WTC11 (cell line): ENCODE results near the gene SLC8A1. TPM values are rescaled to one million over a fixed set of nuclear protein-coding genes. Genes with fewer than 3 reads are reported as not detected.
A peak's percentile ranks its signal among the peaks of the same experiment; 100 is the strongest.

Experiments used
- ATAC-seq: fragments of 200-7000 bp; cut with Tn5 transposase; 2 replicates; pipeline ENCODE4 v1.10.0; 2021; ENCODE audit warnings: mild to moderate bottlenecking, moderate library complexity
- CTCF ChIA-PET: fragments of 300-600 bp; sonication (Branson Sonifier 250); formaldehyde crosslinking; loops from one replicate; lab custom pipeline; 2021; ENCODE audit warnings: antibody characterized with exemption; lab: Charles Lee
- POLR2A ChIA-PET: fragments of 350-600 bp; sonication (Branson Sonifier 250); formaldehyde crosslinking; loops from one replicate; lab custom pipeline; 2021; ENCODE audit warnings: antibody characterized with exemption; lab: Charles Lee
- DNase-seq: peaks from one replicate; pipeline ENCODE4 v3.0.0; 2021; ENCODE audit warnings: low spot score
- H3K27ac Mint-ChIP-seq: 2 replicates; pipeline ENCODE4 v1.8.0; 2021; ENCODE audit warnings: mixed read lengths
- H3K27me3 Mint-ChIP-seq: 2 replicates; pipeline ENCODE4 v1.8.0; 2021; ENCODE audit warnings: low read depth, mild to moderate bottlenecking, moderate library complexity, mixed read lengths
- H3K36me3 Mint-ChIP-seq: 2 replicates; pipeline ENCODE4 v1.8.0; 2021; ENCODE audit warnings: mixed read lengths
- H3K4me1 Mint-ChIP-seq: 2 replicates; pipeline ENCODE4 v1.8.0; 2022; ENCODE audit warnings: mixed read lengths
- H3K4me3 Mint-ChIP-seq: 2 replicates; pipeline ENCODE4 v1.8.0; 2021; ENCODE audit warnings: mild to moderate bottlenecking, moderate library complexity, mixed read lengths
- H3K9me3 Mint-ChIP-seq: 2 replicates; pipeline ENCODE4 v1.8.0; 2021; ENCODE audit warnings: mixed read lengths
- GRHL2 ChIP-seq: fragments of 250-450 bp; sonication (Bioruptor Pico); IDR thresholded peaks from 2 replicates; pipeline ENCODE4 v1.8.0; 2022; ENCODE audit warnings: mild to moderate bottlenecking, moderate library complexity; ENCODE audit not compliant: insufficient replicate concordance, severe bottlenecking
- HMGXB4 ChIP-seq: sonication (generic); formaldehyde crosslinking; IDR thresholded peaks from 2 replicates; pipeline ENCODE4 v1.8.1; 2023; ENCODE audit warnings: mild to moderate bottlenecking, moderate library complexity, missing genetic modification reagents
- JAZF1 ChIP-seq: fragments of 250-450 bp; sonication (Bioruptor Pico); IDR thresholded peaks from 2 replicates; pipeline ENCODE4 v1.9.0; 2021; ENCODE audit warnings: moderate library complexity, mild to moderate bottlenecking, inconsistent platforms
- KAT7 ChIP-seq: sonication (generic); formaldehyde crosslinking; IDR thresholded peaks from 2 replicates; pipeline ENCODE4 v1.8.1; 2023; ENCODE audit warnings: missing genetic modification reagents, mild to moderate bottlenecking, borderline replicate concordance
- NFATC4 ChIP-seq: fragments of 250-450 bp; sonication (Bioruptor Pico); IDR thresholded peaks from 2 replicates; pipeline ENCODE4 v1.9.0; 2021; ENCODE audit warnings: mild to moderate bottlenecking
- OVOL2 ChIP-seq: fragments of 250-450 bp; sonication (Bioruptor Pico); IDR thresholded peaks from 2 replicates; pipeline ENCODE4 v1.9.0; 2021; ENCODE audit warnings: mild to moderate bottlenecking, borderline replicate concordance
- PREB ChIP-seq: sonication (generic); formaldehyde crosslinking; IDR thresholded peaks from 2 replicates; pipeline ENCODE4 v1.8.1; 2022; ENCODE audit warnings: mild to moderate bottlenecking, missing genetic modification reagents, moderate library complexity, borderline replicate concordance
- SMAD4 ChIP-seq: sonication (generic); formaldehyde crosslinking; IDR thresholded peaks from 2 replicates; pipeline ENCODE4 v1.8.0; 2022; ENCODE audit warnings: mild to moderate bottlenecking, missing genetic modification reagents
- STAT6 ChIP-seq: sonication (generic); formaldehyde crosslinking; conservative IDR thresholded peaks from 2 replicates; pipeline ENCODE4 v1.8.1; 2023; ENCODE audit warnings: mild to moderate bottlenecking, low read depth, missing genetic modification reagents, moderate library complexity
- TEAD1 ChIP-seq: sonication (generic); formaldehyde crosslinking; IDR thresholded peaks from 2 replicates; pipeline ENCODE4 v1.8.0; 2022; ENCODE audit warnings: mild to moderate bottlenecking, missing genetic modification reagents
- TEAD4 ChIP-seq: sonication (generic); formaldehyde crosslinking; IDR thresholded peaks from 2 replicates; pipeline ENCODE4 v1.8.0; 2022; ENCODE audit warnings: mild to moderate bottlenecking, missing genetic modification reagents
- ZBTB21 ChIP-seq: sonication (generic); formaldehyde crosslinking; IDR thresholded peaks from 2 replicates; pipeline ENCODE4 v1.8.1; 2023; ENCODE audit warnings: mild to moderate bottlenecking, missing genetic modification reagents, borderline replicate concordance
- ZMAT4 ChIP-seq: fragments of 250-450 bp; sonication (Bioruptor Pico); IDR thresholded peaks from 2 replicates; pipeline ENCODE4 v1.9.0; 2021; ENCODE audit warnings: mild to moderate bottlenecking
- ZNF263 ChIP-seq: sonication (generic); formaldehyde crosslinking; IDR thresholded peaks from 2 replicates; pipeline ENCODE4 v1.8.1; 2022; ENCODE audit warnings: low read depth, mild to moderate bottlenecking, moderate library complexity, missing genetic modification reagents
- ZNF317 ChIP-seq: sonication (generic); formaldehyde crosslinking; IDR thresholded peaks from 2 replicates; pipeline ENCODE4 v1.8.1; 2023; ENCODE audit warnings: low read depth, mild to moderate bottlenecking, moderate library complexity, missing genetic modification reagents, borderline replicate concordance
- ZNF423 ChIP-seq: fragments of 250-450 bp; sonication (Bioruptor Pico); IDR thresholded peaks from 2 replicates; pipeline ENCODE4 v2.1.2; 2022; ENCODE audit warnings: mild to moderate bottlenecking, moderate library complexity
- ZNF532 ChIP-seq: fragments of 250-450 bp; sonication (Bioruptor Pico); IDR thresholded peaks from 2 replicates; pipeline ENCODE4 v1.9.0; 2021; ENCODE audit warnings: mild to moderate bottlenecking, borderline replicate concordance
- total RNA-seq: library from RNA; stranded (reverse); gene quantifications from 3 replicates; pipeline ENCODE4 v1.2.3, GENCODE V29; 2021
- TF ChIP-seq, protein P1 (sequence below): sonication (generic); formaldehyde crosslinking; IDR thresholded peaks from 2 replicates; pipeline ENCODE4 v1.8.0; 2022; ENCODE audit warnings: mild to moderate bottlenecking, missing genetic modification reagents
- TF ChIP-seq, protein P2 (sequence below): fragments of 200-600 bp; IDR thresholded peaks from 2 replicates; pipeline ENCODE4 v1.8.0; 2022; ENCODE audit warnings: antibody characterized with exemption

The SLC8A1 gene
- total RNA-seq, 1 experiment from 2014 or later = 2.6 TPM

GRCh38 chr2:40361478-40361877 lies 90.4 kb downstream of the SLC8A1 start (continued):
- TF ChIP-seq, protein P1, sequence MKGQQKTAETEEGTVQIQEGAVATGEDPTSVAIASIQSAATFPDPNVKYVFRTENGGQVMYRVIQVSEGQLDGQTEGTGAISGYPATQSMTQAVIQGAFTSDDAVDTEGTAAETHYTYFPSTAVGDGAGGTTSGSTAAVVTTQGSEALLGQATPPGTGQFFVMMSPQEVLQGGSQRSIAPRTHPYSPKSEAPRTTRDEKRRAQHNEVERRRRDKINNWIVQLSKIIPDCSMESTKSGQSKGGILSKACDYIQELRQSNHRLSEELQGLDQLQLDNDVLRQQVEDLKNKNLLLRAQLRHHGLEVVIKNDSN (CRISPR knock-in tag) = no peak
- no peak for TF ChIP-seq NFATC4 (CRISPR knock-in tag)
- TF ChIP-seq ZNF263 (CRISPR knock-in tag) = no peak
- no peak for TF ChIP-seq TEAD1
- TF ChIP-seq, all 79 proteins: peak for 0

- CTCF ChIA-PET = no interaction called here
- no peak overlapping the region for H3K4me3 Mint-ChIP-seq
- no peak overlapping the region for H3K27ac Mint-ChIP-seq
- ATAC-seq (peak; percentile 93), DNase-seq (peak; percentile 21)
- POLR2A ChIA-PET = no interaction called here
- H3K4me1 Mint-ChIP-seq = peaks cover 5% of the 10 kb centered on the region
- H3K27me3 Mint-ChIP-seq = no peaks in the 10 kb centered on the region
- no peaks in the 10 kb centered on the region for H3K36me3 Mint-ChIP-seq
- TF ChIP-seq OVOL2 (CRISPR knock-in tag) = no peak
- no peak for TF ChIP-seq ZBTB21 (CRISPR knock-in tag)
- no peak for TF ChIP-seq ZNF532 (CRISPR knock-in tag)
- TF ChIP-seq HMGXB4 = no peak
- TF ChIP-seq GRHL2 (CRISPR knock-in tag) = no peak
- no peak for TF ChIP-seq ZNF317 (CRISPR knock-in tag)
- TF ChIP-seq KAT7 (CRISPR knock-in tag) = no peak
- no peaks in the 10 kb centered on the region for H3K9me3 Mint-ChIP-seq
Observed at GRCh38 chr2:40360652-40361051, 91.2 kb downstream of the SLC8A1 start.

DNA sequence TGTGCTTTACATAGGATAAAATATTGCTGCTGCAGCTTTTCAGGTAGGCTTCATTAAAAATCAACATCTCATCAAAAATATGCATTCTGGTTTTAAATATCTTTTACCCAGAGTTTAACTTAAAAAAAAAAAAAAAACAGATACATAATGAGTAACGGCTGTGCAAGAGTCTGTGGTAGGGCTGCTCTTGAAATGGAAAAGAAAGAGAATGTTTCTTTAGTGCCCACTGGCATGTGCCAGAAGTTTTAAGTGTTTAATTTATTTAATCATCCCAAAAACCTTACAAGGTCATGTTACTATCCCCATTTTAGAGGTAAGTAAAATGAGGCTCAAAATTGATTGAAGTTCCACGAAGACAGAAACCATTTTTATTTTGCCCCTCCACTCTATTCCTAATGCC lies 92.1 kb downstream of the SLC8A1 start:
- ChIA-PET POLR2A (no interaction called here), CTCF (no interaction called here)
- no peaks in the 10 kb centered on the region for H3K27me3 Mint-ChIP-seq
- no peaks in the 10 kb centered on the region for H3K36me3 Mint-ChIP-seq
- no peak for DNase-seq
- H3K4me1 Mint-ChIP-seq = peaks cover 5% of the 10 kb centered on the region
- no peak for ATAC-seq
- no peak for TF ChIP-seq STAT6 (CRISPR knock-in tag)
- no peak for TF ChIP-seq TEAD4 (CRISPR knock-in tag)
- no peak for TF ChIP-seq ZNF423 (CRISPR knock-in tag)
- TF ChIP-seq ZNF263 (CRISPR knock-in tag) = no peak
- TF ChIP-seq, protein P2, sequence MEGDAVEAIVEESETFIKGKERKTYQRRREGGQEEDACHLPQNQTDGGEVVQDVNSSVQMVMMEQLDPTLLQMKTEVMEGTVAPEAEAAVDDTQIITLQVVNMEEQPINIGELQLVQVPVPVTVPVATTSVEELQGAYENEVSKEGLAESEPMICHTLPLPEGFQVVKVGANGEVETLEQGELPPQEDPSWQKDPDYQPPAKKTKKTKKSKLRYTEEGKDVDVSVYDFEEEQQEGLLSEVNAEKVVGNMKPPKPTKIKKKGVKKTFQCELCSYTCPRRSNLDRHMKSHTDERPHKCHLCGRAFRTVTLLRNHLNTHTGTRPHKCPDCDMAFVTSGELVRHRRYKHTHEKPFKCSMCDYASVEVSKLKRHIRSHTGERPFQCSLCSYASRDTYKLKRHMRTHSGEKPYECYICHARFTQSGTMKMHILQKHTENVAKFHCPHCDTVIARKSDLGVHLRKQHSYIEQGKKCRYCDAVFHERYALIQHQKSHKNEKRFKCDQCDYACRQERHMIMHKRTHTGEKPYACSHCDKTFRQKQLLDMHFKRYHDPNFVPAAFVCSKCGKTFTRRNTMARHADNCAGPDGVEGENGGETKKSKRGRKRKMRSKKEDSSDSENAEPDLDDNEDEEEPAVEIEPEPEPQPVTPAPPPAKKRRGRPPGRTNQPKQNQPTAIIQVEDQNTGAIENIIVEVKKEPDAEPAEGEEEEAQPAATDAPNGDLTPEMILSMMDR = no peak
- no peak for TF ChIP-seq ZMAT4
- no peak for TF ChIP-seq JAZF1 (CRISPR knock-in tag)
- TF ChIP-seq PREB = no peak
- TF ChIP-seq SMAD4 (CRISPR knock-in tag) = no peak
- TF ChIP-seq KAT7 (CRISPR knock-in tag) = no peak
- no peaks in the 10 kb centered on the region for H3K9me3 Mint-ChIP-seq
- H3K27ac Mint-ChIP-seq = no peak overlapping the region
- H3K4me3 Mint-ChIP-seq = no peak overlapping the region
